ENCODE measurements around the gene PHGDH.

PHGDH gene

GRCh38 chr1:119790451-119791198 is 78.9 kb downstream of the PHGDH start:
- no peak for DNase-seq (ENCODE audit: low spot score)

- DNase-seq (ENCODE audit: low spot score): no peak
These were observed 79.6 kb downstream of the PHGDH start for GRCh38 chr1:119791377-119791776.
